NCI-H446 (cell line): Measurements from ENCODE around the gene ARNT2.
"Not testable (repeated sequence)": the region's sequence is repeated elsewhere in the genome, so short reads cannot be mapped to it uniquely, and the experiment has no call there.

Source experiments
- DNase-seq, 2 experiments: peaks; one replicate each; lab custom pipeline; 2025; lab: John Stamatoyannopoulos, UW

The ARNT2 gene

DNA sequence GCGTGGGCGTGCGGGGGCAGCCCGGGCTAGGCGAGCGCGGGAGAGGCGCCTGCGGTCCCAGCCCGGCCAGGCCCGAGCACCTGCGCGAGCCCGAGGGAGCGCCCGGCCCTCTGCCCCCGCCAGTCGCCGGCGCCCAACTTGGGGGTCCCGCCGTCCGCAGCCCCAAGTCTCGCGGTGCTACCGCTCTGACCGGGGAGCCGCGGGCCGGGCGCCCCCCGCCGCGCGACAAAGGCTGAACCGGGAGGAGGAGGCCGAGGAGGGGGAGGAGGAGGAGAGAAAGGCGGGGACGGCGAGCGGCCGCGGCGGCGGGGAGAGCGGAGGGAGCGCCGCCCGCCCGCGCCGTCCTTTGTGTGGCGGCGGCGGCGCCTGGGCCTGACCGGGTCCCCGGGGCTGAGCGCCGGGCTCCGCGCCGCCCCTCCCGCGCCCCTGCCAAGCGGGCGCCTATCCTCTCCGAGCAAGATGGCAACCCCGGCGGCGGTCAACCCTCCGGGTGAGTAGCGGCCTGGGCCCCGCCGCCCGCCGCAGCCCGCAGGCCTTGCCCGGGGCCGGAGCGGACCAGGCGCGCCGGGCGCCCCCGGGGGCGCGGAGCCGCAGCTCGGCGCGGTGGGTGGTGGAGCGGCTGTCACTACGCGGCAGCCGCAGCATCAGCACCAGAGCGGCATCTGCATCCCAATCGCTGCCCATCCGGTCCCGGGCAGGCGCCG, at the start of gene ARNT2:
ARNT2 (plus strand) TSS at position 326 of the 704 bp plus-strand sequence; CDS start at position 460, 134 bp downstream.
- peak in 1 of 2 experiments; percentile 47 for DNase-seq

GRCh38 chr15:80367094-80367493, 37.1 kb upstream of the ARNT2 start:
- peak in 1 of 2 experiments; percentile 22 for DNase-seq

GRCh38 chr15:80367661-80368060, 36.5 kb upstream of the ARNT2 start:
- DNase-seq = no peak

DNA sequence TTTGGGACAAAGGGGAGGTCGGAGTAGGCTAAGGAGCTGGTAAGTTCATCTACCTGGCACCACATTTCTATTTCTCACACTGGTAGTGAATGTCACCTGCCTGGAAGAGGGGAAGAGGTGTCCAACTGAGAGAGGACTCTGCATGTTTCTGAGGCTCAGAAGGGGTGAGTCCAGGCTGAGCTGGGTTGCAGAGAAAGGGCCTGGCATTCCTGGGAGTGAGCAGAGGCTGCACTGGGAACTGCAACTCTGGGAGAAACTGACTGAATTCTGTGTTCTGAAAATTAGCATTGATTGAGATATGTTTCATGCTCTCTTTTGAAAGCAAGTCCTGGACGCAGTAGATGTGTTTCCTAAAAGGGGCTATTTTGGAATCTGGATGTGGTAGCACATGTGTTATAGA, 32.3 kb upstream of the ARNT2 start:
- DNase-seq = no peak

- DNase-seq = no peak
Measured at GRCh38 chr15:80374441-80374840, 29.7 kb upstream of the ARNT2 start.

GRCh38 chr15:80375968-80376891, 28.0 kb upstream of the ARNT2 start:
- DNase-seq = no peak

- no peak for DNase-seq
Measured at GRCh38 chr15:80379693-80380092, 24.5 kb upstream of the ARNT2 start.

DNA sequence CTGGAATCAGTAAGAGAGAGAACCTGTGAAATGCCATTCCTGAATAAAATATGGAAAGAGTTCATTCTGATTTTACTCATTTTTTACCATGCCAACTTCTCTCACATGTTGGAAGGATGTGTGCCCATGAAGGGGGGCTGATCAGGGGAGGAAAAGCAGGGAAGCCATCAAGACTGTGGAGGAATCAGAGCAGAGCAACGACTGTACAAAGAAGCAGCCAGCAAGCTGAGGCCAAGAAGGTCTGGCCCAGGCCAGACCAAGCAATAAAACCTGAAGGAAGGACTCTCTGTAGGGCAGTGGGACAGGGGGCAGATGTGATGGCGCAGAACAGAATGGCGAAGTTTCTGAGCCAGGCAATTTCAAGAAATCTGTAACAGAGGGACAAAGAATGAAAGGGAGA, 24.0 kb upstream of the ARNT2 start:
- no peak for DNase-seq

GRCh38 chr15:80382285-80382684, 21.9 kb upstream of the ARNT2 start:
- no peak for DNase-seq

GRCh38 chr15:80384432-80384831, 19.8 kb upstream of the ARNT2 start:
- DNase-seq = no peak

DNA sequence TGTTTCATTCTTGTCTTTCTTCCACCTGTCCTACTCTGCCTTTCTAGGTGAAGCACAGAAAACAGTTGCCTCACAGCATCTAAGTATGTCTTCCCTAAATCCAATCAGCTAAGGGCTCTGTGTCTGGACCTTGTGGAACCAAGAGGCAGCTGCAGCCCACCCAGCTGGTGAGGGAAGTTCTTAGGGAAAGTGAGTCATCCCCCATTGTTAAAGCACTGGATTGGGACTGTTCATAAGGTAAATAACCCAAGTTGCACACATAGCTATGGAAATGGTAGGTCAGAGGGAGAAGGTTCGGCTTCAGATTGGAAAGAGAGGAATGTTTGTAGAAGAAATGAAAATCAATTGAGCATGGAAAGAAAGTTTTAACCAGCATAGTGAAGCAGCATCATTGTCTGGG, 18.0 kb upstream of the ARNT2 start:
- DNase-seq = no peak

DNA sequence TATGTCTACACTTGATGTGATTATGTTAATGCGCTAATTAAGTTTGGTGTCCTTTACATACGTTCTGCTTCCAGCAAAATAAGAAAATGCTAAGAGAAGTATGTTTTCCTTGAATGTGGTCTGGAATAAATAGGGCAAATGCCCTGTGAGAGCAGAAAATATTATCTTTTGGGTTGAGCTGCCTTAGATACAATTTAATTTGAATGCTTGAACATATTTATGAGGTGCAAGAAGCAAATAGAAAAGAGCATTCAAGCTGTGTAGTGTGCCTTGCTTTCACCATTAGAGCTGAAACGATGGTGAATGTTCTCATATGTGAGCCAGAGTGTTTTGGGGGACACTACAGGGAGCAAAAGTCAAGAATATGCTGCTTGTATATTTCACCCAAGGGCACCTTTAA, 15.9 kb upstream of the ARNT2 start:
- no peak for DNase-seq

DNA sequence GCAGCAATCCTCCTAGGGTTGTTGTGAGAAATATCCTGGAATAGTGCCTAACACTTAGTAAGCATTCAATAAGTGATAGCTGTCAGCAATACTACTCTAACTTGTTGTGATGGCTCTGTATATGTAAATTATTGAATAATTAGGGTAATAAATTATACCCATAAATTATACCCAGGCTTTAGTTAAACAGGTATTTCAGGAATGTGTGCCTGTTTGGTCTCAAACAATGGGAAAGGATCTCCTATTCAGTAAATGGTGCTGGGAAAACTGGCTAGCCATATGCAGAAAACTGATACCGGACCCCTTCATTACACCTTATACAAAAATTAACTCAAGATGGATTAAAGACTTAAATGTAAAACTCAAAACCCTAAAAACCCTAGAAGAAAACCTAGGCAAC, 14.8 kb upstream of the ARNT2 start:
- no peak for DNase-seq

DNA sequence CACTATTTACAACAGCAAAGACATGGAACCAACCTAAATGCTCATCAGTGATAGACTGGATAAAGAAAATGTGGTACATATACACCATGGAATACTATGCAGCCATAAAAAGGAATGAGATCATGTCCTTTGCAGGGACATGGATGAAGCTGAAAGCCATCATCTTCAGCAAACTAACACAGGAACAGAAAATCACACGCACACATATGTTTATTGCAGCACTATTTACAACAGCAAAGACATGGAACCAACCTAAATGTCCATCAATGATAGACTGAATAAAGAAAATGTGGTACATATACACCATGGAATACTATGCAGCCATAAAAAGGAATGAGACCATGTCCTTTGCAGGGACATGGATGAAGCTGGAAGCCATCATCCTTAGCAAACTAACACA, 13.2 kb upstream of the ARNT2 start:
- DNase-seq = not testable (repeated sequence)

- DNase-seq = no peak
Measured at GRCh38 chr15:80395616-80396015, 8.6 kb upstream of the ARNT2 start.

GRCh38 chr15:80396096-80396495, 8.1 kb upstream of the ARNT2 start:
- no peak for DNase-seq

DNA sequence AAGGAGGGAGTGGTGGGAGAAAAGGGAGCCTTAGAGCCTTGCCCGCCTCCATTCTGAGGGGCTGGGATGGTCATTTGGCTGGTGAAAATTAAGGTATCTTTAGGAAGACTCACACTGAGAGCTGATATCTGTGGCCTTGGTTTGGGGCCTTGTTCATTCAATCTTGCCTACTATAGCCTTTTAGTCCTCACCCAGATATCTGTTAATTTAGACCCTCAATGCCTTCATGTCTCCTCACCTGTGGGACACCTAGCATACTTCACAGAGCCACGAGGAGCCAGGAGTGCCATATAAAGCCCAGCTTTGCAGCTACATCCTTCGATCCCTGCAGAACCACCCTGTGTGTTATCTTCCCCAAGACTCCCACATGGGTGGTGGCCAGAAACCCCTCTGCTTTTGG, 4.7 kb upstream of the ARNT2 start:
- DNase-seq = no peak

GRCh38 chr15:80401456-80401855, 2.7 kb upstream of the ARNT2 start:
- no peak for DNase-seq

DNA sequence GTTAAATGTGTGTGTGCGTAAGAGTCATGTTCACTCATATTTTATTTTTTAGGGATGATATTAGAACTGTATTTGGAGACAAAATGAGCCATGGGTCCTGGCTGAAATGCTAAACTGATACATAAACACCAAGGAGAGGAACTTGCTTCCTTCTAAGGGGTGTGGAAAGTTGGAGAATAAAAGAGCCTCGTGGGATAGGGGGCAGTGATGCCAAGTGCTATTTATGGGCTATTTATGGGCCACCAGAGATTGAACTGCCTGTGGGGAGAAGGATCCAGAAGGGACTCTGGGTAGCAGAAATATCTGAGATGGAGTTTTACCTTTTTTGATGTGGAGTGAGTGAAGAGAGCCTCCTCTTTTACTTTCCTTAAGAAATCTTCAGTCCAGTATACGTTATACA, 1.8 kb upstream of the ARNT2 start:
- no peak for DNase-seq

- DNase-seq = no peak
Measured at GRCh38 chr15:80403712-80404056, 498 bp upstream of the ARNT2 start.

DNA sequence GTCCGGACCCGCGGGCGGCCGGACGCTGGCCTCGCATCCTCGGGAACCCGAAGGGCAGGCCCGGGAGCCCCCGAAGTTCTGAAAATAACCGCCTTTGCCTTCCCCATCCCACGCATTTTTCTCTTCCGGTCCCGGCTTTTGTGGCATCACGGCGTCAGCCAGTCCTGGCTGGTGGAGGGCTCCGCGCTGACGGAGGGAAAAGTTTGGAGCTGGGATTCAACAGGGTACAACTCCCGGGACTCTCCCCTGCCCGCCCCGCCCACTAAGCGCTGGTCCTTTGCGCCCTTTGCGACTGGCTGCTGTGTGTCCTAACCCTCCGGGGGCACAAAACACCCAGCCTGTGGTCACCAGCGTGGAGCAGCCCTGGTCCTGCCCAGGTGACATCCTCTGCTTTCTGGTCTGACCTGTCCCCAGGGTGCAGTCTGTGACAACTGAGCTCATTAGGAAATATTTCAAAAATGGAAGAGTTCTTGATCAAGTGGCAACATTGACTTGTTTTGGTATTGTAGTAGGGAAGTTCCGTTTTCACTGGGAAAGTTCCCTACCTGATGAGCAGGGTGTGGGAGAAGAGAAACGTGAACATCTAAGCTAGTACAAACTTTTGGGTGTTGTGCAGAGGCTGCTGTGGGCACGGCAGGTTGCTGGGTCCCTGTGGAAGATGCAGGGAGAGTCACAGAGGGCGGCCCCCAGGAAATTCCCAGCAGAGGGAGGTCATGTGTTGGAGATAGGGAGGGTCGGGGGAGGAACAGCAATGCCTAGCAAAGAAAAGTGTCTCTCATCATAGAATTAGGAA, 775 bp downstream of the ARNT2 start:
- peak; percentile 9 to 15 for DNase-seq

DNA sequence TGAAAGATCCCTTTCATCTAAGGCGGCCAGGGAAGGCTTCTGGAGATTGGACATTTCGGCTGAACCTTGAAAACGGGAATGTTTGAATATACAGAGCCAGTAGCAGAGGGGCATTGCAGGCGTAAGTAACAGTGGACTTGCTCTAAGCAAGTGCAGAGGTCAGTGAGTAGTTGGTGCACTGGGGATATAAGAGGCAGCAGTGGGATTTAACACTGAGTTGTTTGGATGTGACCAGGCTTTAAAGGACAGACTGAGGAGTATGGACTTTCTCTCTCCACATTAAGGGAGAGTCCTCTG, 1.3 kb downstream of the ARNT2 start:
- no peak for DNase-seq

GRCh38 chr15:80405970-80406369, 1.8 kb downstream of the ARNT2 start:
- no peak for DNase-seq
